HepG2 (cell line): ENCODE results near the gene TCFL5. TPM values are rescaled to one million over a fixed set of nuclear protein-coding genes. Genes with fewer than 3 reads are reported as not detected.

Source experiments
- ATF3 ChIP-seq: sonication (generic); formaldehyde crosslinking; IDR thresholded peaks from 2 replicates; pipeline ENCODE4 v1.4.0; 2020; ENCODE audit warnings: missing genetic modification reagents
- FIP1L1 ChIP-seq: fragments of 200-400 bp; formaldehyde crosslinking; IDR thresholded peaks from 2 replicates; pipeline ENCODE4 v1.6.1; 2018; ENCODE audit warnings: low read depth, mild to moderate bottlenecking, low read length, moderate library complexity, borderline replicate concordance; ENCODE audit not compliant: insufficient read depth
- HOMEZ ChIP-seq: IDR thresholded peaks from 2 replicates; pipeline ENCODE4 v1.6.1; 2016; ENCODE audit warnings: low read depth
- IRF1 ChIP-seq: sonication (generic); formaldehyde crosslinking; IDR thresholded peaks from 2 replicates; pipeline ENCODE4 v1.4.0; 2020; ENCODE audit warnings: low read depth, mild to moderate bottlenecking, missing genetic modification reagents
- JARID2 ChIP-seq: sonication (generic); formaldehyde crosslinking; IDR thresholded peaks from 2 replicates; pipeline ENCODE4 v1.8.1; 2023; ENCODE audit warnings: missing genetic modification reagents, inconsistent platforms; ENCODE audit not compliant: insufficient replicate concordance
- MEF2D ChIP-seq: sonication (generic); formaldehyde crosslinking; IDR thresholded peaks from 2 replicates; pipeline ENCODE4 v1.5.1; 2020; ENCODE audit warnings: mild to moderate bottlenecking, missing genetic modification reagents
- MZF1 ChIP-seq: sonication (generic); formaldehyde crosslinking; IDR thresholded peaks from 2 replicates; pipeline ENCODE4 v1.8.1; 2023; ENCODE audit warnings: mild to moderate bottlenecking, missing genetic modification reagents, borderline replicate concordance
- PBX2 ChIP-seq: IDR thresholded peaks from 2 replicates; pipeline ENCODE4 v1.6.1; 2016; ENCODE audit warnings: control low read depth
- POGZ ChIP-seq: sonication (generic); formaldehyde crosslinking; IDR thresholded peaks from 2 replicates; pipeline ENCODE4 v1.4.0; 2020; ENCODE audit warnings: mild to moderate bottlenecking, missing genetic modification reagents
- POLR2AphosphoS5 ChIP-seq: IDR thresholded peaks from 2 replicates; pipeline ENCODE4 v1.6.1; 2012; ENCODE audit warnings: low read depth, low read length
- POLR2G ChIP-seq: fragments of 200-400 bp; formaldehyde crosslinking; IDR thresholded peaks from 2 replicates; pipeline ENCODE4 v1.6.1; 2018; ENCODE audit warnings: mild to moderate bottlenecking, low read depth, low read length, moderate library complexity
- RXRA ChIP-seq: sonication (generic); formaldehyde crosslinking; IDR thresholded peaks from 2 replicates; pipeline ENCODE4 v1.5.1; 2020; ENCODE audit warnings: missing genetic modification reagents
- SIN3B ChIP-seq: fragments of 150-350 bp; IDR thresholded peaks from 2 replicates; pipeline ENCODE4 v1.6.1; 2014; ENCODE audit warnings: low read length
- SRSF4 ChIP-seq: fragments of 200-400 bp; formaldehyde crosslinking; IDR thresholded peaks from one replicate; pipeline ENCODE4 v1.6.1; 2018; ENCODE audit warnings: mild to moderate bottlenecking, low read depth, low read length, moderate library complexity; ENCODE audit not compliant: poor library complexity, severe bottlenecking
- SRY ChIP-seq: sonication (generic); formaldehyde crosslinking; IDR thresholded peaks from 2 replicates; pipeline ENCODE4 v1.8.0; 2022; ENCODE audit warnings: mild to moderate bottlenecking, missing genetic modification reagents
- TBP ChIP-seq: sonication (generic); formaldehyde crosslinking; IDR thresholded peaks from 2 replicates; pipeline ENCODE4 v1.5.0; 2020; ENCODE audit warnings: missing genetic modification reagents
- TGIF2 ChIP-seq: IDR thresholded peaks from 2 replicates; pipeline ENCODE4 v1.6.1; 2016; ENCODE audit warnings: control low read depth, missing compliant biosample characterization
- ZFP62 ChIP-seq: sonication (generic); formaldehyde crosslinking; IDR thresholded peaks from 2 replicates; pipeline ENCODE4 v1.4.0; 2020; ENCODE audit warnings: missing genetic modification reagents
- ZHX1 ChIP-seq: sonication (generic); formaldehyde crosslinking; IDR thresholded peaks from 2 replicates; pipeline ENCODE4 v1.8.1; 2022; ENCODE audit warnings: low read depth, mild to moderate bottlenecking, missing genetic modification reagents
- ZNF124 ChIP-seq: sonication (generic); formaldehyde crosslinking; IDR thresholded peaks from 2 replicates; pipeline ENCODE4 v1.4.0; 2020; ENCODE audit warnings: missing genetic modification reagents
- ZNF225 ChIP-seq: sonication (generic); formaldehyde crosslinking; IDR thresholded peaks from 2 replicates; pipeline ENCODE4 v1.4.0; 2020; ENCODE audit warnings: mild to moderate bottlenecking, missing genetic modification reagents
- ZNF275 ChIP-seq: sonication (generic); formaldehyde crosslinking; IDR thresholded peaks from 2 replicates; pipeline ENCODE4 v1.8.0; 2022; ENCODE audit warnings: missing genetic modification reagents, mild to moderate bottlenecking, inconsistent platforms, borderline replicate concordance
- ZNF772 ChIP-seq: sonication (generic); formaldehyde crosslinking; IDR thresholded peaks from 2 replicates; pipeline ENCODE4 v1.5.0; 2020; ENCODE audit warnings: mild to moderate bottlenecking, missing genetic modification reagents
- polyA plus RNA-seq, 8 experiments: library from polyadenylated mRNA; depleted of rRNA in 3 of 8; stranded (reverse) in 7 of 8; unstranded in 1 of 8; fragments of >200 nt; fragmentation: Illumina TruSeq in 4 of 8; extraction: Trizol in 4 of 8; gene quantifications; 2 replicates each; pipeline versions ENCODE4 v1.2.1 to v1.2.3, GENCODE V29; 2011 to 2016; ENCODE audit warnings: low read depth in 4 of 8, missing spikeins in 1 of 8, mixed read lengths in 1 of 8; ENCODE audit not compliant: insufficient read depth in 1 of 8
- total RNA-seq, 5 experiments: library from RNA; depleted of rRNA; stranded (reverse); fragments of >200 nt; fragmentation: Illumina TruSeq; extraction: Trizol; gene quantifications; 2 replicates each; pipeline ENCODE4 v1.2.3, GENCODE V29; 2016; ENCODE audit warnings: low read depth in 1 of 5

The TCFL5 gene
- total and polyA plus RNA-seq, 2 of the 13 experiments (the other 11 are each of a cell fraction or from before 2014, with no cell fraction given) = 14.8 to 20.0 TPM

GRCh38 chr20:62872184-62872847 lies 10.7 kb upstream of the TCFL5 start (continued):
- TF ChIP-seq PBX2 (CRISPR knock-in tag) = no peak
- 0 out of 2 replicates have a peak, but pooled peaks have one; percentile 6 for TF ChIP-seq ATF3 (CRISPR knock-in tag)
- no peak for TF ChIP-seq TBP
- TF ChIP-seq SRSF4 = no peak
- TF ChIP-seq TGIF2 (CRISPR knock-in tag) = peak; percentile 88; the same call in 1 of the 2 replicates
- TF ChIP-seq IRF1 (CRISPR knock-in tag) = no peak
- TF ChIP-seq MEF2D (CRISPR knock-in tag) = no peak
- no peak for TF ChIP-seq ZHX1 (CRISPR knock-in tag)
- TF ChIP-seq MZF1 (CRISPR knock-in tag) = no peak
- TF ChIP-seq ZNF772 (CRISPR knock-in tag) = no peak
- TF ChIP-seq POGZ (CRISPR knock-in tag) = no peak
- TF ChIP-seq SIN3B = no peak
- 0 out of 2 replicates have a peak, but pooled peaks have one; percentile 34 for TF ChIP-seq RXRA
- no peak for TF ChIP-seq ZNF275 (CRISPR knock-in tag)
- TF ChIP-seq HOMEZ (CRISPR knock-in tag) = no peak
- no peak; the same call in 1 of the 2 replicates for TF ChIP-seq ZNF124
- TF ChIP-seq SRY (CRISPR knock-in tag) = no peak
- no peak for TF ChIP-seq POLR2G
- no peak for TF ChIP-seq POLR2AphosphoS5
- no peak for TF ChIP-seq FIP1L1
- TF ChIP-seq ZFP62 = no peak
- TF ChIP-seq JARID2 = no peak
- TF ChIP-seq ZNF225 (CRISPR knock-in tag) = no peak
